Osteoblast (primary cell): ENCODE results near the gene SLC38A1. TPM values are rescaled to one million over a fixed set of nuclear protein-coding genes. Genes with fewer than 3 reads are reported as not detected.

ENCODE experiments used
- DNase-seq: peaks from one replicate; pipeline ENCODE4 v3.0.0; 2011; ENCODE audit warnings: low spot score, mixed read lengths; ENCODE audit not compliant: insufficient read length; ENCODE audit errors: missing footprints
- H2AFZ ChIP-seq: 2 replicates; pipeline ENCODE4 v1.6.0; 2011; ENCODE audit warnings: mild to moderate bottlenecking, low read length
- H3K27ac ChIP-seq: 2 replicates; pipeline ENCODE4 v1.5.1; 2011; ENCODE audit warnings: mild to moderate bottlenecking, low read depth, low read length, moderate library complexity
- H3K27me3 ChIP-seq: 2 replicates; pipeline ENCODE4 v1.6.0; 2012; ENCODE audit warnings: mild to moderate bottlenecking, control low read depth, inconsistent platforms, low read length, moderate library complexity; ENCODE audit not compliant: insufficient read depth
- H3K36me3 ChIP-seq: 2 replicates; pipeline ENCODE4 v1.5.1; 2011; ENCODE audit warnings: mild to moderate bottlenecking, low read length, control low read depth, moderate library complexity; ENCODE audit not compliant: insufficient read depth
- H3K4me1 ChIP-seq: 2 replicates; pipeline ENCODE4 v1.5.1; 2011; ENCODE audit warnings: mild to moderate bottlenecking, low read length, control low read depth, moderate library complexity; ENCODE audit not compliant: insufficient read depth
- H3K4me2 ChIP-seq: 2 replicates; pipeline ENCODE4 v1.6.0; 2011; ENCODE audit warnings: mild to moderate bottlenecking, low read length; ENCODE audit not compliant: insufficient read depth
- H3K4me3 ChIP-seq: fragments of 200-600 bp; sonication (generic); 3 replicates; pipeline ENCODE4 v1.5.1; 2012; ENCODE audit warnings: mild to moderate bottlenecking, low read length, inconsistent platforms; ENCODE audit not compliant: insufficient read depth
- H3K79me2 ChIP-seq: 2 replicates; pipeline ENCODE4 v1.6.0; 2012; ENCODE audit warnings: mild to moderate bottlenecking, low read length, control low read depth, inconsistent platforms; ENCODE audit not compliant: insufficient read depth
- H3K9me3 ChIP-seq: 2 replicates; pipeline ENCODE4 v1.5.1; 2011; ENCODE audit warnings: low read depth, low read length, control low read depth
- H4K20me1 ChIP-seq: 2 replicates; pipeline ENCODE4 v1.6.0; 2012; ENCODE audit warnings: mild to moderate bottlenecking, low read length, control low read depth; ENCODE audit not compliant: insufficient read depth
- total RNA-seq: library from RNA; depleted of rRNA; stranded (reverse); fragments of >200 nt; gene quantifications from 2 replicates; pipeline ENCODE4 v1.2.3, GENCODE V29; 2012
- TF ChIP-seq, protein P1 (sequence below): IDR thresholded peaks from 2 replicates; pipeline ENCODE4 v1.5.1; 2011; ENCODE audit warnings: mild to moderate bottlenecking, low read depth, low read length, moderate library complexity; ENCODE audit errors: extremely low read depth

Gene SLC38A1
- total RNA-seq, 1 donor: 29.7 TPM

- no peaks in the 10 kb centered on the region for H3K36me3 ChIP-seq
- TF ChIP-seq, protein P1, sequence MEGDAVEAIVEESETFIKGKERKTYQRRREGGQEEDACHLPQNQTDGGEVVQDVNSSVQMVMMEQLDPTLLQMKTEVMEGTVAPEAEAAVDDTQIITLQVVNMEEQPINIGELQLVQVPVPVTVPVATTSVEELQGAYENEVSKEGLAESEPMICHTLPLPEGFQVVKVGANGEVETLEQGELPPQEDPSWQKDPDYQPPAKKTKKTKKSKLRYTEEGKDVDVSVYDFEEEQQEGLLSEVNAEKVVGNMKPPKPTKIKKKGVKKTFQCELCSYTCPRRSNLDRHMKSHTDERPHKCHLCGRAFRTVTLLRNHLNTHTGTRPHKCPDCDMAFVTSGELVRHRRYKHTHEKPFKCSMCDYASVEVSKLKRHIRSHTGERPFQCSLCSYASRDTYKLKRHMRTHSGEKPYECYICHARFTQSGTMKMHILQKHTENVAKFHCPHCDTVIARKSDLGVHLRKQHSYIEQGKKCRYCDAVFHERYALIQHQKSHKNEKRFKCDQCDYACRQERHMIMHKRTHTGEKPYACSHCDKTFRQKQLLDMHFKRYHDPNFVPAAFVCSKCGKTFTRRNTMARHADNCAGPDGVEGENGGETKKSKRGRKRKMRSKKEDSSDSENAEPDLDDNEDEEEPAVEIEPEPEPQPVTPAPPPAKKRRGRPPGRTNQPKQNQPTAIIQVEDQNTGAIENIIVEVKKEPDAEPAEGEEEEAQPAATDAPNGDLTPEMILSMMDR: no peak
Measured at GRCh38 chr12:46186088-46186487, 82.8 kb downstream of the SLC38A1 start.

GRCh38 chr12:46185686-46186085 is 83.2 kb downstream of the SLC38A1 start:
- no peaks in the 10 kb centered on the region for H3K79me2 ChIP-seq
- H3K4me3 ChIP-seq: no peak overlapping the region
- H2AFZ ChIP-seq: no peak overlapping the region
- no peak for DNase-seq
- no peaks in the 10 kb centered on the region for H4K20me1 ChIP-seq
- peaks cover 6% of the 10 kb centered on the region for H3K4me1 ChIP-seq
- H3K27me3 ChIP-seq: peaks cover 17% of the 10 kb centered on the region
- H3K36me3 ChIP-seq: no peaks in the 10 kb centered on the region
- TF ChIP-seq, protein P1: no peak
- H3K27ac ChIP-seq: no peak overlapping the region
- no peaks in the 10 kb centered on the region for H3K9me3 ChIP-seq
- H3K4me2 ChIP-seq: no peak overlapping the region

More at GRCh38 chr12:46186088-46186487, 82.8 kb downstream of the SLC38A1 start:
- no peak overlapping the region for H3K4me2 ChIP-seq
- DNase-seq: no peak
- H3K79me2 ChIP-seq: no peaks in the 10 kb centered on the region
- peaks cover 6% of the 10 kb centered on the region for H3K4me1 ChIP-seq
- no peaks in the 10 kb centered on the region for H3K9me3 ChIP-seq
- no peak overlapping the region for H3K4me3 ChIP-seq
- H3K27ac ChIP-seq: no peak overlapping the region
- H3K27me3 ChIP-seq: peaks cover 17% of the 10 kb centered on the region
- no peaks in the 10 kb centered on the region for H4K20me1 ChIP-seq
- no peak overlapping the region for H2AFZ ChIP-seq

- Histone ChIP-seq H3K4me3 (no peak overlapping the region), H3K79me2 (no peaks in the 10 kb centered on the region), H4K20me1 (no peaks in the 10 kb centered on the region), H3K36me3 (no peaks in the 10 kb centered on the region), H3K27me3 (peaks cover 17% of the 10 kb centered on the region), H2AFZ (no peak overlapping the region), H3K4me1 (peaks cover 6% of the 10 kb centered on the region), H3K4me2 (peak overlapping the region; percentile 46), H3K9me3 (no peaks in the 10 kb centered on the region), H3K27ac (no peak overlapping the region)
- no peak for DNase-seq
- TF ChIP-seq, protein P1: no peak
Measured at GRCh38 chr12:46184798-46185595, 83.8 kb downstream of the SLC38A1 start.

DNA sequence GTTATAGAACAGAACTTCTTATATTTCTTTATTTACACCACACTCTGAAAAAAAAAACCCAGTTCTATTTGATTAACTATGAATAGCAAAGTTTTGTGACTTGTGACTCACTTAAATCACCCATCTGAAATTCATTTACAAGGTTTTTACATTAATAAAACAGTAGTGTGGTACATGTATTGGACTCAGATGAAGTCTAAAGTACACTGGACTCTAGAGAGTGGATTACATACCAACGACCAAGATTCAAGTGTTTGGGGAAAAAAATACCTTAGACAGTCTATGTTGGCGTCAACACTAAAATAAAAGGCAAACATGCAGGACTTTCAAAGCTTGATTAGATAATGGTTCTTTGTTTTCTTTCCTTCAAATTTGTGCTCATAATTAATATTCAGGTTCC is 85.7 kb downstream of the SLC38A1 start:
- TF ChIP-seq, protein P1: no peak
- H3K4me2 ChIP-seq: no peak overlapping the region
- no peak overlapping the region for H3K4me3 ChIP-seq
- peaks cover 17% of the 10 kb centered on the region for H3K27me3 ChIP-seq
- no peak overlapping the region for H3K27ac ChIP-seq
- no peaks in the 10 kb centered on the region for H3K36me3 ChIP-seq
- no peaks in the 10 kb centered on the region for H3K79me2 ChIP-seq
- H3K4me1 ChIP-seq: peaks cover 6% of the 10 kb centered on the region
- no peaks in the 10 kb centered on the region for H3K9me3 ChIP-seq
- H2AFZ ChIP-seq: no peak overlapping the region
- DNase-seq: no peak
- H4K20me1 ChIP-seq: no peaks in the 10 kb centered on the region
